GM03348 (cell line): Measurements from ENCODE around the gene NUDT9.
"Not testable (repeated sequence)": the region's sequence is repeated elsewhere in the genome, so short reads cannot be mapped to it uniquely, and the experiment has no call there.

ENCODE experiments used
- DNase-seq: peaks from one replicate; pipeline ENCODE4 v3.0.0; 2012; ENCODE audit warnings: low spot score

The NUDT9 gene

GRCh38 chr4:87422104-87423052, at the start of gene NUDT9:
NUDT9 (plus strand) TSS chr4:87422573; CDS start chr4:87422906, 333 bp downstream.
- DNase-seq: peak; percentile 93

- peak; percentile 69 for DNase-seq
These were observed 46.6 kb upstream of the NUDT9 start for GRCh38 chr4:87375719-87376291.

- no peak for DNase-seq
These were observed 44.6 kb upstream of the NUDT9 start for GRCh38 chr4:87377816-87378215.

- DNase-seq: no peak
These were observed 40.3 kb upstream of the NUDT9 start for GRCh38 chr4:87382116-87382515.

GRCh38 chr4:87382931-87383330, 39.4 kb upstream of the NUDT9 start:
- no peak for DNase-seq

- not testable (repeated sequence) for DNase-seq
These were observed 37.8 kb upstream of the NUDT9 start for GRCh38 chr4:87384466-87385132.

GRCh38 chr4:87387237-87387636, 35.1 kb upstream of the NUDT9 start:
- DNase-seq: no peak

- DNase-seq: no peak
These were observed 33.5 kb upstream of the NUDT9 start for GRCh38 chr4:87388901-87389300.

- not testable (repeated sequence) for DNase-seq
These were observed 32.3 kb upstream of the NUDT9 start for GRCh38 chr4:87390055-87390454.

- DNase-seq: peak; percentile 8
These were observed 31.9 kb upstream of the NUDT9 start for GRCh38 chr4:87390551-87390890.

- DNase-seq: peak; percentile 92
These were observed 31.3 kb upstream of the NUDT9 start, which contains the start of gene HSD17B11 for GRCh38 chr4:87390891-87391575. HSD17B11 (minus strand) TSS chr4:87391188; CDS start chr4:87391070, 118 bp downstream.

- no peak for DNase-seq
These were observed 30.8 kb upstream of the NUDT9 start for GRCh38 chr4:87391576-87392054.

- DNase-seq: no peak
These were observed 30.2 kb upstream of the NUDT9 start for GRCh38 chr4:87392183-87392582.

- not testable (repeated sequence) for DNase-seq
These were observed 27.3 kb upstream of the NUDT9 start for GRCh38 chr4:87395073-87395472.

GRCh38 chr4:87395851-87396250, 26.5 kb upstream of the NUDT9 start:
- DNase-seq: not testable (repeated sequence)

- DNase-seq: no peak
These were observed 23.2 kb upstream of the NUDT9 start for GRCh38 chr4:87399148-87399547.

GRCh38 chr4:87399954-87400353, 22.4 kb upstream of the NUDT9 start:
- no peak for DNase-seq

GRCh38 chr4:87403732-87404131, 18.6 kb upstream of the NUDT9 start:
- not testable (repeated sequence) for DNase-seq

GRCh38 chr4:87405211-87405820, 17.1 kb upstream of the NUDT9 start:
- no peak for DNase-seq

- no peak for DNase-seq
These were observed 15.9 kb upstream of the NUDT9 start for GRCh38 chr4:87406462-87406861.

GRCh38 chr4:87406902-87407301, 15.5 kb upstream of the NUDT9 start:
- not testable (repeated sequence) for DNase-seq
